ENCODE results near the gene MAP2K1. TPM values are rescaled to one million over a fixed set of nuclear protein-coding genes. Genes with fewer than 3 reads are reported as not detected.

MAP2K1 gene
- total and polyA plus RNA-seq, 2 experiments from 2014 or later = 20.1 to 46.3 TPM

GRCh38 chr15:66405007-66405406 lies 18.3 kb downstream of the MAP2K1 start:
- Histone ChIP-seq H3K79me2 (peaks cover 81% of the 10 kb centered on the region), H3K9me2 (replicated peaks; ENCODE audit: insufficient read depth) (no peaks in the 10 kb centered on the region), H3K27me3 (no peaks in the 10 kb centered on the region), H3K9me3 (ENCODE audit: low read depth) (no peaks in the 10 kb centered on the region), H3K4me3 (no peak overlapping the region), H3K4me2 (no peak overlapping the region), H3K36me3 (replicated peaks; ENCODE audit: insufficient read depth, low read depth) (no peaks in the 10 kb centered on the region), H4K20me1 (ENCODE audit: insufficient read depth, poor library complexity, severe bottlenecking) (peaks cover 10% of the 10 kb centered on the region), H3K4me1 (ENCODE audit: insufficient read depth) (no peaks in the 10 kb centered on the region), H2AFZ (no peak overlapping the region), H3K27ac (no peak overlapping the region)
- no peak for TF ChIP-seq EZH2phosphoT487 (IDR thresholded peaks at IDR 0.05; ENCODE audit: low read depth, severe bottlenecking, unreplicated experiment)
- no peak for TF ChIP-seq EZH2 (IDR thresholded peaks at IDR 0.05; ENCODE audit: borderline replicate concordance)
- TF ChIP-seq CTCF (IDR thresholded peaks at IDR 0.05; ENCODE audit: poor library complexity) = no peak
- WGBS (ENCODE audit: low lambda C conversion rate, missing lambda C conversion rate) = 82% methylated on average over 2 of the region's 2 CpGs
- DNase-seq (ENCODE audit: low spot score) = no peak

GRCh38 chr15:66405615-66406014 lies 18.9 kb downstream of the MAP2K1 start:
- no peak for TF ChIP-seq EZH2 (IDR thresholded peaks at IDR 0.05; ENCODE audit: borderline replicate concordance)
- no peak for TF ChIP-seq CTCF (IDR thresholded peaks at IDR 0.05; ENCODE audit: poor library complexity)
- no peak for TF ChIP-seq EZH2phosphoT487 (IDR thresholded peaks at IDR 0.05; ENCODE audit: low read depth, severe bottlenecking, unreplicated experiment)

GRCh38 chr15:66408254-66408653 lies 21.5 kb downstream of the MAP2K1 start:
- H3K36me3 ChIP-seq (replicated peaks; ENCODE audit: insufficient read depth, low read depth) = no peaks in the 10 kb centered on the region
- H3K9me2 ChIP-seq (replicated peaks; ENCODE audit: insufficient read depth) = no peaks in the 10 kb centered on the region
- H3K27me3 ChIP-seq = no peaks in the 10 kb centered on the region
- H3K4me3 ChIP-seq = no peak overlapping the region
- H3K4me2 ChIP-seq = no peak overlapping the region
- H2AFZ ChIP-seq = no peak overlapping the region
- no peaks in the 10 kb centered on the region for H3K4me1 ChIP-seq (ENCODE audit: insufficient read depth)
- peaks cover 12% of the 10 kb centered on the region for H4K20me1 ChIP-seq (ENCODE audit: insufficient read depth, poor library complexity, severe bottlenecking)
- H3K9me3 ChIP-seq (ENCODE audit: low read depth) = no peaks in the 10 kb centered on the region
- no peak for DNase-seq (ENCODE audit: low spot score)
- H3K27ac ChIP-seq = no peak overlapping the region
- H3K79me2 ChIP-seq = peaks cover 82% of the 10 kb centered on the region
- WGBS (ENCODE audit: low lambda C conversion rate, missing lambda C conversion rate) = 92% methylated on average over 4 of the region's 4 CpGs
- TF ChIP-seq EZH2phosphoT487 (IDR thresholded peaks at IDR 0.05; ENCODE audit: low read depth, severe bottlenecking, unreplicated experiment) (no peak), EZH2 (IDR thresholded peaks at IDR 0.05; ENCODE audit: borderline replicate concordance) (no peak), CTCF (IDR thresholded peaks at IDR 0.05; ENCODE audit: poor library complexity) (no peak)

More at GRCh38 chr15:66405615-66406014, 18.9 kb downstream of the MAP2K1 start:
- 81% methylated on average over 3 of the region's 3 CpGs for WGBS (ENCODE audit: low lambda C conversion rate, missing lambda C conversion rate)
- Histone ChIP-seq H3K4me1 (ENCODE audit: insufficient read depth) (no peaks in the 10 kb centered on the region), H3K27me3 (no peaks in the 10 kb centered on the region), H3K36me3 (replicated peaks; ENCODE audit: insufficient read depth, low read depth) (no peaks in the 10 kb centered on the region), H4K20me1 (ENCODE audit: insufficient read depth, poor library complexity, severe bottlenecking) (peaks cover 7% of the 10 kb centered on the region), H3K4me3 (no peak overlapping the region), H3K79me2 (peaks cover 83% of the 10 kb centered on the region), H3K9me2 (replicated peaks; ENCODE audit: insufficient read depth) (no peaks in the 10 kb centered on the region), H2AFZ (no peak overlapping the region), H3K4me2 (no peak overlapping the region), H3K27ac (no peak overlapping the region), H3K9me3 (ENCODE audit: low read depth) (no peaks in the 10 kb centered on the region)
- no peak for DNase-seq (ENCODE audit: low spot score)

All from hepatocyte (in vitro differentiated cells).